ENCODE data around the gene BET1.

DNA sequence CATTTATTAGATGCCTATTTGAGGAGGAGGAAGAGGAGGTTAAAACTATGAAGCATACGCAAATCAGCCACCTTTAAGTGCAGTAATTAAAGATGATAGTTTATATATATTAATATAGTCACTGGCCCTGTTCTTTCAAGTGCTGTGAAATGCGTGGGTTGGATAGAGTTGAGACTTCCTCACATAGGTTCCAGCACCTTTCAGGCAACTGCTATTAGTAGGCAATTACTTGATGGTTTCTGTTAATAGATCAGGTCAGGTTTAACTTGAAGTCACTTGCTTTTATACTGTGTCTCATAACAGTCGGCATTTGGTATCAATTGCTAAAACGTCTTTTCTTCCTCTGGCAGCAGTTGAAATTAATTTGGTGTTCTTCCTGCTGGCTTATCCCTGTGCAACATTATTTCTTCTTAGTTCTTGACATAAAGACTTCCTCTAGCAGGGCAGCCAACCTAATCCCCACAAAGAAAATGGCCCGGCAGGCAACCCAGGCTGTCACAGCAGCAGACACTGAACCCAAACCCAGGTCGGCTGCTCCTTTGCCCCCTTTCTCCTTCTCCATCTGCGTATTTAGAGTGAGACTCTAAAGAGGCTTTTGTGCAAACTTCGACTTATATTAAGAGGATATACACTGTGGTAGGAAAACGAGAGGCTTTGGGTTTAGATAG lies 35.3 kb upstream of the BET1 start:
- TF ChIP-seq, protein P1, sequence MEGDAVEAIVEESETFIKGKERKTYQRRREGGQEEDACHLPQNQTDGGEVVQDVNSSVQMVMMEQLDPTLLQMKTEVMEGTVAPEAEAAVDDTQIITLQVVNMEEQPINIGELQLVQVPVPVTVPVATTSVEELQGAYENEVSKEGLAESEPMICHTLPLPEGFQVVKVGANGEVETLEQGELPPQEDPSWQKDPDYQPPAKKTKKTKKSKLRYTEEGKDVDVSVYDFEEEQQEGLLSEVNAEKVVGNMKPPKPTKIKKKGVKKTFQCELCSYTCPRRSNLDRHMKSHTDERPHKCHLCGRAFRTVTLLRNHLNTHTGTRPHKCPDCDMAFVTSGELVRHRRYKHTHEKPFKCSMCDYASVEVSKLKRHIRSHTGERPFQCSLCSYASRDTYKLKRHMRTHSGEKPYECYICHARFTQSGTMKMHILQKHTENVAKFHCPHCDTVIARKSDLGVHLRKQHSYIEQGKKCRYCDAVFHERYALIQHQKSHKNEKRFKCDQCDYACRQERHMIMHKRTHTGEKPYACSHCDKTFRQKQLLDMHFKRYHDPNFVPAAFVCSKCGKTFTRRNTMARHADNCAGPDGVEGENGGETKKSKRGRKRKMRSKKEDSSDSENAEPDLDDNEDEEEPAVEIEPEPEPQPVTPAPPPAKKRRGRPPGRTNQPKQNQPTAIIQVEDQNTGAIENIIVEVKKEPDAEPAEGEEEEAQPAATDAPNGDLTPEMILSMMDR (IDR thresholded peaks at IDR 0.05): no peak
- TF ChIP-seq POLR2A (IDR thresholded peaks at IDR 0.05): no peak

Measured in suprapubic skin (tissue), 3 donors.